Naive thymus-derived CD8-positive, alpha-beta T cell (primary cell): ENCODE data around the gene RHOBTB1. TPM values are rescaled to one million over a fixed set of nuclear protein-coding genes. Genes with fewer than 3 reads are reported as not detected.

Experiments used
- ATAC-seq, 2 donors: fragments of 150-1000 bp; cut with Tn5 transposase in 1 of 2; sonication (Bioruptor Pico), chemical (Tn5 transposase) in 1 of 2; 1 replicate in 1 of 2; 2 replicates in 1 of 2; pipeline ENCODE4 v1.10.0; 2021; ENCODE audit warnings: mild to moderate bottlenecking in 2 of 2, moderate library complexity in 2 of 2
- POLR2A ChIA-PET: fragments of 350-600 bp; sonication (Branson Sonifier 250); formaldehyde crosslinking; loops from one replicate; lab custom pipeline; 2021; ENCODE audit warnings: antibody characterized with exemption; lab: Charles Lee
- DNase-seq, 10 donors: peaks; one replicate each; pipeline versions ENCODE4 v3.0.0 to v3.0.0-alpha.2; 2020 to 2022
- H3K27ac Mint-ChIP-seq, 10 donors: one replicate each; pipeline ENCODE4 v1.8.0; 2020 to 2022; ENCODE audit warnings: mild to moderate bottlenecking in 10 of 10, mixed read lengths in 10 of 10, moderate library complexity in 4 of 10, inconsistent platforms in 1 of 10
- H3K27me3 Mint-ChIP-seq, 5 donors: one replicate each; pipeline ENCODE4 v1.8.0; 2021 to 2022; ENCODE audit warnings: mixed read lengths in 5 of 5
- H3K36me3 Mint-ChIP-seq, 3 donors: one replicate each; pipeline ENCODE4 v1.8.0; 2020 to 2022; ENCODE audit warnings: mixed read lengths in 3 of 3, mild to moderate bottlenecking in 2 of 3, inconsistent platforms in 1 of 3
- H3K4me1 Mint-ChIP-seq, 4 donors: one replicate each; pipeline ENCODE4 v1.8.0; 2021 to 2022; ENCODE audit warnings: mixed read lengths in 4 of 4
- H3K4me3 Mint-ChIP-seq, 10 donors: one replicate each; pipeline ENCODE4 v1.8.0; 2020 to 2022; ENCODE audit warnings: mild to moderate bottlenecking in 10 of 10, mixed read lengths in 10 of 10, moderate library complexity in 6 of 10, inconsistent platforms in 1 of 10
- H3K9me3 Mint-ChIP-seq, 9 donors: one replicate each; pipeline ENCODE4 v1.8.0; 2020 to 2022; ENCODE audit warnings: mixed read lengths in 9 of 9, mild to moderate bottlenecking in 3 of 9, inconsistent platforms in 1 of 9, moderate library complexity in 1 of 9
- polyA plus RNA-seq, 3 donors: library from polyadenylated mRNA; unstranded; fragments of 300-500 nt; fragmentation: Illumina TruSeq; gene quantifications; one replicate each; pipeline ENCODE4 v1.2.3, GENCODE V29; 2021
- total RNA-seq, 8 experiments: library from RNA in 2 of 8; stranded (reverse) in 2 of 8; gene quantifications; one replicate each; pipeline ENCODE4 v1.2.3 and lab custom pipeline; 2021 to 2026

RHOBTB1 gene
- total and polyA plus RNA-seq, 5 experiments from 2014 or later = 0.33 TPM; not detected in 4

DNA sequence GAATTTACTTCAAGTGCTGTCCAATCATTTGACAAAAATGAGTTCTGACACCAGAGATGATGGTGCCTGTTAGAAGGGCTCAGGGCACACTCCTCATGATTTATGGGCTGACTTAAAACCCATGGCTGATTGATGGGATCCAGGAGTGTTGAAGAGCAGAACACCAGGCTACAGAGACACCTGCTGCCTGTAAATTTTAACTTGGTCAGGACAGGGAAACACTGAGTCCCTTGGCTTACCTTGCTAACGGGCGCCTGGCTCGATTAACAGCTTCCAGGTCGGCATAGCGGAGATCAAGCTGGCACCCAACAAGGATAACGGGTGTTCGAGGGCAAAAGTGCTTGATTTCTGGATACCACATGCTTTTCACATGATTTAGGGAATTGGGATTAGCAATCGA, 51.4 kb downstream of the RHOBTB1 start:
- POLR2A ChIA-PET = no interaction called here
- Mint-ChIP-seq H3K4me1 (no peaks in the 10 kb centered on the region), H3K27ac (no peak overlapping the region), H3K4me3 (no peak overlapping the region), H3K36me3 (no peaks in the 10 kb centered on the region), H3K27me3 (peaks cover 0 to 11% (median 0%) of the 10 kb centered on the region in 5 donors), H3K9me3 (no peaks in the 10 kb centered on the region)
- DNase-seq (no peak), ATAC-seq (no peak)

DNA sequence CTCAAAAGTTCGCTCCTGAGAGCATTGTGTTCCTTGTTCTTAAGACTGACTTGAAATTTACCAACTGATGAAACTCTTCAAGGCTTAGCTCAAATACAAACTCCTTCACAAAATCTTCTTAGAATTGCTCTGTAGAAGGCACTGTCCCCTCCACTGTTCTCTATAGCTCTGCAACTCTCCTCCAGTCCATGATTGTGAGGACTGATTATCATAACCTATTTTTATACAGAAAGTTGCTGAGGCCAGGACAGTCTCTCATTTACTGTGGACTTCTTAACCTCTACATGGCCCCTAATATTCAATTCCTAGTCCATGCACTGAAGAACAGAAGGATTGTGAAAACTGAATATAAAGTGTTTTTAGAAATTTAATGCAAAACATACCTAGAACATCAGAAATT, 53.2 kb downstream of the RHOBTB1 start:
- H3K4me1 Mint-ChIP-seq = no peaks in the 10 kb centered on the region
- H3K4me3 Mint-ChIP-seq = no peak overlapping the region
- H3K27me3 Mint-ChIP-seq = peaks cover 0 to 11% (median 0%) of the 10 kb centered on the region in 5 donors
- no peaks in the 10 kb centered on the region for H3K9me3 Mint-ChIP-seq
- POLR2A ChIA-PET = no interaction called here
- H3K36me3 Mint-ChIP-seq = no peaks in the 10 kb centered on the region
- no peak for ATAC-seq
- no peak overlapping the region for H3K27ac Mint-ChIP-seq
- DNase-seq = no peak

- no peak overlapping the region for H3K27ac Mint-ChIP-seq
- no peak for DNase-seq
- no peak overlapping the region for H3K4me3 Mint-ChIP-seq
- no peaks in the 10 kb centered on the region for H3K9me3 Mint-ChIP-seq
- no peak for ATAC-seq
- no peaks in the 10 kb centered on the region for H3K36me3 Mint-ChIP-seq
- peaks cover 0 to 2% (median 0%) of the 10 kb centered on the region in 5 donors for H3K27me3 Mint-ChIP-seq
- H3K4me1 Mint-ChIP-seq = no peaks in the 10 kb centered on the region
- POLR2A ChIA-PET = no interaction called here
These were observed 60.8 kb downstream of the RHOBTB1 start for GRCh38 chr10:60883187-60883586.

GRCh38 chr10:60878224-60878623, 65.8 kb downstream of the RHOBTB1 start:
- ATAC-seq = no peak

DNA sequence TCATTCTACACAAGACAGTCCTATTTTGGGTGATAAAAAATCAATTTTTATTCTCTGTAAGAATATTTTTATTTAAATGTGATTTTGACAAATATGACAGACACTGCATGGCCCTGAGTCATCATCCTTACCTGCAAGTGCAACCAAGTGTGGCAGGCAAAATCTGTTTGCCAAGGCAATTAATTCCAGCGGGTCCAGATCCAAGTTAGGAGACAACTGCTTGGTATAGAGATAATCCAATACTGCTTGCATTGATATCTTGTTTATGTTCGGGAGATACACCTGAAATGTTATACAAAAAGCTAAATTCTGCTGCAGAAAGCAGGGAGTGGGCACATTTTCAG, 66.2 kb downstream of the RHOBTB1 start:
- ATAC-seq = no peak
- Mint-ChIP-seq H3K9me3 (no peaks in the 10 kb centered on the region), H3K4me1 (no peaks in the 10 kb centered on the region), H3K27ac (no peak overlapping the region), H3K36me3 (no peaks in the 10 kb centered on the region), H3K27me3 (peaks cover 0 to 8% (median 2%) of the 10 kb centered on the region in 5 donors), H3K4me3 (no peak overlapping the region)
- POLR2A ChIA-PET = no interaction called here
- DNase-seq = no peak

More at GRCh38 chr10:60878224-60878623, 65.8 kb downstream of the RHOBTB1 start:
- Mint-ChIP-seq H3K4me3 (no peak overlapping the region), H3K27me3 (peaks cover 0 to 10% (median 2%) of the 10 kb centered on the region in 5 donors), H3K36me3 (no peaks in the 10 kb centered on the region), H3K9me3 (no peaks in the 10 kb centered on the region), H3K4me1 (no peaks in the 10 kb centered on the region), H3K27ac (no peak overlapping the region)
- POLR2A ChIA-PET = no interaction called here
- DNase-seq = no peak

- H3K4me1 Mint-ChIP-seq = no peaks in the 10 kb centered on the region
- DNase-seq (no peak), ATAC-seq (no peak)
These were observed 66.8 kb downstream of the RHOBTB1 start for GRCh38 chr10:60877061-60877776.

DNA sequence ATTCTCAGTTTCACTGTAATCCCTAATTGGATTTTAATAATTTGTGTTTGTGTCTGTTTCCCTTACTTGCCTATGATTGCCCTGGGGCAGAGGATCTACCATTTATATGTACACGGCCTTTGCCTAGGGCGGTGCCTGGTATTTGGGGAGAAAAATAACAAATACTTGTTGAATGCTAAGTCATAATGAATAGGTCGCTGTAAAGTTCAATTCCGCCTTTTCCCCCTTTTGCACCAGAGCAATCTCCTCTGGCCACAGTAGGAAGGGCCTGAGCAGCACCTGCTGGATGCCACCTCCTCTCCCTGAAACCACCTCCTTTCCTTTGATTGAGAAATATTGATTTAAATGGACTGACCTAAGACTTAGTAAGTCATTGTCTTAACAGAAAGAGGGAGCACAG, 70.2 kb downstream of the RHOBTB1 start:
- POLR2A ChIA-PET = no interaction called here
- H3K4me3 Mint-ChIP-seq = no peak overlapping the region
- no peaks in the 10 kb centered on the region for H3K36me3 Mint-ChIP-seq
- ATAC-seq = no peak
- no peaks in the 10 kb centered on the region for H3K9me3 Mint-ChIP-seq
- DNase-seq = no peak
- no peak overlapping the region for H3K27ac Mint-ChIP-seq
- H3K4me1 Mint-ChIP-seq = no peaks in the 10 kb centered on the region
- H3K27me3 Mint-ChIP-seq = peaks cover 0 to 9% (median 2%) of the 10 kb centered on the region in 5 donors

More at GRCh38 chr10:60877061-60877776, 66.8 kb downstream of the RHOBTB1 start:
- no peak overlapping the region for H3K27ac Mint-ChIP-seq
- no peaks in the 10 kb centered on the region for H3K9me3 Mint-ChIP-seq
- no peak overlapping the region for H3K4me3 Mint-ChIP-seq
- H3K27me3 Mint-ChIP-seq = peaks cover 0 to 8% (median 2%) of the 10 kb centered on the region in 5 donors
- POLR2A ChIA-PET = no interaction called here
- no peaks in the 10 kb centered on the region for H3K36me3 Mint-ChIP-seq

GRCh38 chr10:60872451-60872850, 71.5 kb downstream of the RHOBTB1 start:
- DNase-seq = no peak
- Mint-ChIP-seq H3K27ac (no peak overlapping the region), H3K36me3 (no peaks in the 10 kb centered on the region), H3K9me3 (no peaks in the 10 kb centered on the region), H3K4me3 (no peak overlapping the region), H3K4me1 (no peaks in the 10 kb centered on the region), H3K27me3 (peaks cover 0 to 12% (median 3%) of the 10 kb centered on the region in 5 donors)
- ATAC-seq = no peak
- POLR2A ChIA-PET = no interaction called here

- H3K36me3 Mint-ChIP-seq = no peaks in the 10 kb centered on the region
- no peak overlapping the region for H3K4me3 Mint-ChIP-seq
- H3K4me1 Mint-ChIP-seq = no peaks in the 10 kb centered on the region
- H3K27me3 Mint-ChIP-seq = peaks cover 0 to 13% (median 3%) of the 10 kb centered on the region in 5 donors
- no peaks in the 10 kb centered on the region for H3K9me3 Mint-ChIP-seq
- no peak for ATAC-seq
- POLR2A ChIA-PET = no interaction called here
- no peak overlapping the region for H3K27ac Mint-ChIP-seq
- DNase-seq = no peak
These were observed 72.8 kb downstream of the RHOBTB1 start for GRCh38 chr10:60871215-60871614.

DNA sequence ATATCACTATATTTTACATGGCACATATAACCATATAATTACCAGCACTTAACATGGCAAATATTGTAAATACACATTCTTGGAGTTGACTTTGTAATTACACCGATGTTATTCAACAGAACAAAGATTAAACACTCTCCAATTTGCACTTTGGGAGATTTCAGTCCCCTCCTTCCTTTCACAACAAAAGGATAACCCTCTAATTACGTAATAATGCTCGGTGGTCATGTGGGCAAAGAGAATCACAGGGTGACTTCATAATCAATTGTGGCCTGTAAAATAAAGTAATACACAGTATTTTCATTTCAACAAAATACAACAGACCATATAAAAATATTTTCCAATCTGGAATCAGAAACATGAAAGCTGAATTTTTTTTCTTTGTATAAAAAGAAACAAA, 73.2 kb downstream of the RHOBTB1 start:
- DNase-seq (no peak), ATAC-seq (no peak)
- H3K4me1 Mint-ChIP-seq = no peaks in the 10 kb centered on the region
- POLR2A ChIA-PET = no interaction called here
- H3K27me3 Mint-ChIP-seq = peaks cover 0 to 14% (median 3%) of the 10 kb centered on the region in 5 donors
- no peaks in the 10 kb centered on the region for H3K9me3 Mint-ChIP-seq
- no peaks in the 10 kb centered on the region for H3K36me3 Mint-ChIP-seq
- H3K4me3 Mint-ChIP-seq = no peak overlapping the region
- no peak overlapping the region for H3K27ac Mint-ChIP-seq

DNA sequence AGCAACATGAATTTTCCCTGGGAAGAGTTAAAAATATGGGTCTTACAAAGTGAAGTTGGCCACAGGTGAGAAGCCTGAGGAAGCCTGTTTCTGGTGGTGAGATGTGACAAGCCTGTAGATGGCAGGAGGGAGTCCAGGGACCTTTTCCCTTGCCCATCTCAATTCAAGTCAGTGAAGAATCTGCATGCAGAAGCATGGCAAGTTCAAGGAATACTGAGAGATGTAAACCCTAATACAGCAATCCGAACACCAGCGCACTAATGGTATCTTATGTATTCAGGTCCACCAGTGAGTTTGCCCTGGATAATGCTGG, 73.6 kb downstream of the RHOBTB1 start:
- Mint-ChIP-seq H3K9me3 (no peaks in the 10 kb centered on the region), H3K4me1 (no peaks in the 10 kb centered on the region), H3K36me3 (no peaks in the 10 kb centered on the region), H3K27ac (no peak overlapping the region), H3K27me3 (peaks cover 0 to 13% (median 3%) of the 10 kb centered on the region in 5 donors), H3K4me3 (no peak overlapping the region)
- DNase-seq = no peak
- POLR2A ChIA-PET = no interaction called here
- no peak for ATAC-seq

- POLR2A ChIA-PET = no interaction called here
- Mint-ChIP-seq H3K27ac (no peak overlapping the region), H3K27me3 (peaks cover 0 to 10% (median 3%) of the 10 kb centered on the region in 5 donors), H3K4me3 (no peak overlapping the region), H3K9me3 (no peaks in the 10 kb centered on the region), H3K36me3 (no peaks in the 10 kb centered on the region), H3K4me1 (no peaks in the 10 kb centered on the region)
- no peak for ATAC-seq
- DNase-seq = no peak
These were observed 74.2 kb downstream of the RHOBTB1 start for GRCh38 chr10:60869652-60870415.

DNA sequence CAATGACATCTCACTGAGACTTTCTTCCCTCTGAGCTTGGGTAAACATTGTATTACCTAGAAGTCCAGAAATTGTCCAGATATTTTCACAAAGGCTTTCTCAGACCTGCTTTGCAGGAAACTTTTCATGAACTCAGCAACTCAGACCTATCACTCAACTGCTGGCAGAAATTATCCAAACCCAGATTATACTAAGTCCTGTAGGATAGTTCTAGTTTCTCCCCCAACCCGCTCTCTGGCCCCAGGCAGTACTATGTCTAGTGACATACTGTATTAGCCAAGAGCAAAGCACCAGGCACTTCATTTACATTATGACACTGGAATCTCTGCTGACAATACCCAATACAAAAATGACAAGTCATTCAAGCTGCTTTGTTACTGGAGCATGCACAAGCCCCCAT, 75.0 kb downstream of the RHOBTB1 start:
- POLR2A ChIA-PET = no interaction called here
- H3K36me3 Mint-ChIP-seq = no peaks in the 10 kb centered on the region
- H3K27me3 Mint-ChIP-seq = peaks cover 0 to 11% (median 1%) of the 10 kb centered on the region in 5 donors
- DNase-seq (no peak), ATAC-seq (no peak)
- H3K27ac Mint-ChIP-seq = no peak overlapping the region
- H3K4me1 Mint-ChIP-seq = no peaks in the 10 kb centered on the region
- no peak overlapping the region for H3K4me3 Mint-ChIP-seq
- H3K9me3 Mint-ChIP-seq = no peaks in the 10 kb centered on the region
